Gastrocnemius medialis (tissue), 4 donors: Measurements from ENCODE around the gene POLR2J3. TPM values are rescaled to one million over a fixed set of nuclear protein-coding genes. Genes with fewer than 3 reads are reported as not detected.

Experiments used
- total RNA-seq, 4 donors: library from RNA; depleted of rRNA; stranded (reverse); fragments of >200 nt; gene quantifications; one replicate each; pipeline versions ENCODE4 v1.1.0 to v1.2.3, GENCODE V29; 2016

The POLR2J3 gene
- total RNA-seq, 4 donors from 2014 or later = 1.1 to 17.4 (median 8.5) TPM

Other genes with a start within 250 kb of the POLR2J3 start
- gene SPDYE6, start 216.1 kb downstream of the POLR2J3 start, total RNA-seq = not detected
- gene PRKRIP1, start 176.2 kb downstream of the POLR2J3 start, total RNA-seq = 10 to 100 TPM in 3 of 4 donors, 1 to 10 TPM in 1; 6.1 to 22.1 (median 13.4) TPM
- 1 to 10 TPM; 1.8 to 4.1 (median 2.3) TPM for gene ORAI2, start 139.0 kb downstream of the POLR2J3 start, total RNA-seq
- gene ALKBH4, start 107.7 kb downstream of the POLR2J3 start, total RNA-seq = 10 to 100 TPM in 2 of 4 donors, 1 to 10 TPM in 2; 8.7 to 15.1 (median 10.9) TPM
- 10 to 100 TPM in 3 of 4 donors, 1 to 10 TPM in 1; 7.5 to 24.5 (median 18.0) TPM for gene LRWD1, start 107.6 kb downstream of the POLR2J3 start, total RNA-seq
- gene POLR2J, start 93.7 kb downstream of the POLR2J3 start, total RNA-seq = 10 to 100 TPM; 25.7 to 67.9 (median 51.6) TPM
- gene RASA4B, start 54.8 kb downstream of the POLR2J3 start, total RNA-seq = 100 to 1,000 TPM in 2 of 4 donors, 10 to 100 TPM in 2; 38.0 to 127 (median 86.0) TPM
- gene UPK3BL2, start 28.9 kb downstream of the POLR2J3 start, total RNA-seq = 1 to 10 TPM in 2 of 4 donors, not detected in 2; 1.6 to 3.0 TPM
- not detected for gene SPDYE2, start 21.4 kb downstream of the POLR2J3 start, total RNA-seq
- 100 to 1,000 TPM in 3 of 4 donors, 10 to 100 TPM in 1; 52.4 to 329 (median 177) TPM for gene RASA4, start 44.2 kb upstream of the POLR2J3 start, total RNA-seq
- gene UPK3BL1, start 70.2 kb upstream of the POLR2J3 start, total RNA-seq = 10 to 100 TPM in 3 of 4 donors, 1 to 10 TPM in 1; 6.1 to 18.7 (median 15.1) TPM
- not detected for gene SPDYE2B, start 77.7 kb upstream of the POLR2J3 start, total RNA-seq
- 1 to 10 TPM in 1 of 4 donors, under 1 TPM in 2, not detected in 1; 0.59 to 2.9 (median 0.80) TPM for gene POLR2J2, start 99.1 kb upstream of the POLR2J3 start, total RNA-seq
- gene FAM185A, start 176.4 kb upstream of the POLR2J3 start, total RNA-seq = 10 to 100 TPM in 3 of 4 donors, 1 to 10 TPM in 1; 9.9 to 28.0 (median 18.9) TPM